ENCODE results near the gene CERCAM. TPM values are rescaled to one million over a fixed set of nuclear protein-coding genes. Genes with fewer than 3 reads are reported as not detected.
A peak's percentile ranks its signal among the peaks of the same experiment; 100 is the strongest.

Gene CERCAM
- total and polyA plus RNA-seq, 2 experiments from 2014 or later, result 2.7 to 7.9 TPM

DNA sequence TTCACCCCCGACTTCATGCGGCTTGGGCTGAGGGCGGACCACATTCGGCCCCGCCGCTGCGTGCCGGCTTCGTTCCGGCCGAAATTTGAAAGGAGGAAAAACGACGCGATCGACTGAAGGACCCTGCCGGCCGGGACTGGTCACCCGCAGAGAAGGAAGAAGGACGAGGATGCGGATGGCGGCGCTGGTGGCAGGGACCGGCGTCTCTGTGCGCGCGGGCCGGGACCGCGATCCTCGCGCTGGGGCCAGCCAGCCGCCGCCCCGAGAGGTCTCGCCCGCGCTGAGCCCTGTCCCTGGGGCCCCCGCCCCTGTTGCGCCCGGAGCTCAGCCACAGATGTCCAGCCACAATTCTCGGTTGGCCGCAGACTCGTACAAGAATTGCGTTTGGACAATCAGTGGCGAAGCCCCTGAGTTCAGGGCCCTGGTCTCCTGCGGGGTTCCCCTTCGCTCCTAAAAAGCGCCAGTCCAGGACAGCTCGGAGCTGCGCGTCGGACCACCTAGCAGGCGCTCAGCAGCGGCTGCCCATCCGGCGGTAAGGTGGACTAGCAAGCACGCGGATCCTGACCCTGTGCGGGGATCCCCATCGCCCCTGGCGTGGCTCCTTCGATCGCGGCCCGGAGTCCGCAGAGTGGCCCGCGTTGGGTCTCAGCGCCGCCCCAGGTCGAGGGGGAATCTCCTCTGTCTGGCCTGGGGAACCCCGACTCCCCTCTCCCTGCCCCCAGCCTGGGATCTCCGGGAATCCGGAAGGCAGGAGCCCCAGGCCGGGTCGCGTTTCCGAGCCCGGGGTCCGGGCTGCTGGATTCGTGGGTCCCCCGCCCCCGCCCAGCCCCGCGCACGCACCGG lies 28.1 kb upstream of the CERCAM start:
- peak overlapping the region; percentile 64 for H3K4me3 ChIP-seq
- H3K27me3 Mint-ChIP-seq (ENCODE audit: insufficient read depth, low read depth, poor library complexity), result peaks cover 93% of the 10 kb centered on the region

More for the DNA sequence above, 28.1 kb upstream of the CERCAM start:
- Mint-ChIP-seq H3K36me3 (ENCODE audit: low read depth) (peaks cover 14% of the 10 kb centered on the region), H3K9me3 (no peaks in the 10 kb centered on the region), H3K4me3 (peak overlapping the region; percentile 74), H3K27ac (no peak overlapping the region), H3K4me1 (peaks cover 58% of the 10 kb centered on the region)
- Histone ChIP-seq H3K4me2 (peak overlapping the region; percentile 91), H3K4me1 (ENCODE audit: insufficient read depth) (peaks cover 64% of the 10 kb centered on the region), H3F3A (replicated peaks; ENCODE audit: low read depth) (peaks cover 39% of the 10 kb centered on the region), H3K79me2 (replicated peaks; ENCODE audit: insufficient read depth) (no peaks in the 10 kb centered on the region), H3K27ac (ENCODE audit: low read depth) (no peak overlapping the region), H3K27me3 (ENCODE audit: insufficient read depth) (peaks cover 100% of the 10 kb centered on the region), H3K36me3 (ENCODE audit: insufficient read depth) (peaks cover 8% of the 10 kb centered on the region; the same call in 1 of the 2 replicates), H2AFZ (no peak overlapping the region), H3K9me2 (ENCODE audit: insufficient read depth) (no peaks in the 10 kb centered on the region), H4K20me1 (replicated peaks; ENCODE audit: insufficient read depth) (peaks cover 37% of the 10 kb centered on the region)
- ATAC-seq, result peak; percentile 9
- TF ChIP-seq, protein P1, sequence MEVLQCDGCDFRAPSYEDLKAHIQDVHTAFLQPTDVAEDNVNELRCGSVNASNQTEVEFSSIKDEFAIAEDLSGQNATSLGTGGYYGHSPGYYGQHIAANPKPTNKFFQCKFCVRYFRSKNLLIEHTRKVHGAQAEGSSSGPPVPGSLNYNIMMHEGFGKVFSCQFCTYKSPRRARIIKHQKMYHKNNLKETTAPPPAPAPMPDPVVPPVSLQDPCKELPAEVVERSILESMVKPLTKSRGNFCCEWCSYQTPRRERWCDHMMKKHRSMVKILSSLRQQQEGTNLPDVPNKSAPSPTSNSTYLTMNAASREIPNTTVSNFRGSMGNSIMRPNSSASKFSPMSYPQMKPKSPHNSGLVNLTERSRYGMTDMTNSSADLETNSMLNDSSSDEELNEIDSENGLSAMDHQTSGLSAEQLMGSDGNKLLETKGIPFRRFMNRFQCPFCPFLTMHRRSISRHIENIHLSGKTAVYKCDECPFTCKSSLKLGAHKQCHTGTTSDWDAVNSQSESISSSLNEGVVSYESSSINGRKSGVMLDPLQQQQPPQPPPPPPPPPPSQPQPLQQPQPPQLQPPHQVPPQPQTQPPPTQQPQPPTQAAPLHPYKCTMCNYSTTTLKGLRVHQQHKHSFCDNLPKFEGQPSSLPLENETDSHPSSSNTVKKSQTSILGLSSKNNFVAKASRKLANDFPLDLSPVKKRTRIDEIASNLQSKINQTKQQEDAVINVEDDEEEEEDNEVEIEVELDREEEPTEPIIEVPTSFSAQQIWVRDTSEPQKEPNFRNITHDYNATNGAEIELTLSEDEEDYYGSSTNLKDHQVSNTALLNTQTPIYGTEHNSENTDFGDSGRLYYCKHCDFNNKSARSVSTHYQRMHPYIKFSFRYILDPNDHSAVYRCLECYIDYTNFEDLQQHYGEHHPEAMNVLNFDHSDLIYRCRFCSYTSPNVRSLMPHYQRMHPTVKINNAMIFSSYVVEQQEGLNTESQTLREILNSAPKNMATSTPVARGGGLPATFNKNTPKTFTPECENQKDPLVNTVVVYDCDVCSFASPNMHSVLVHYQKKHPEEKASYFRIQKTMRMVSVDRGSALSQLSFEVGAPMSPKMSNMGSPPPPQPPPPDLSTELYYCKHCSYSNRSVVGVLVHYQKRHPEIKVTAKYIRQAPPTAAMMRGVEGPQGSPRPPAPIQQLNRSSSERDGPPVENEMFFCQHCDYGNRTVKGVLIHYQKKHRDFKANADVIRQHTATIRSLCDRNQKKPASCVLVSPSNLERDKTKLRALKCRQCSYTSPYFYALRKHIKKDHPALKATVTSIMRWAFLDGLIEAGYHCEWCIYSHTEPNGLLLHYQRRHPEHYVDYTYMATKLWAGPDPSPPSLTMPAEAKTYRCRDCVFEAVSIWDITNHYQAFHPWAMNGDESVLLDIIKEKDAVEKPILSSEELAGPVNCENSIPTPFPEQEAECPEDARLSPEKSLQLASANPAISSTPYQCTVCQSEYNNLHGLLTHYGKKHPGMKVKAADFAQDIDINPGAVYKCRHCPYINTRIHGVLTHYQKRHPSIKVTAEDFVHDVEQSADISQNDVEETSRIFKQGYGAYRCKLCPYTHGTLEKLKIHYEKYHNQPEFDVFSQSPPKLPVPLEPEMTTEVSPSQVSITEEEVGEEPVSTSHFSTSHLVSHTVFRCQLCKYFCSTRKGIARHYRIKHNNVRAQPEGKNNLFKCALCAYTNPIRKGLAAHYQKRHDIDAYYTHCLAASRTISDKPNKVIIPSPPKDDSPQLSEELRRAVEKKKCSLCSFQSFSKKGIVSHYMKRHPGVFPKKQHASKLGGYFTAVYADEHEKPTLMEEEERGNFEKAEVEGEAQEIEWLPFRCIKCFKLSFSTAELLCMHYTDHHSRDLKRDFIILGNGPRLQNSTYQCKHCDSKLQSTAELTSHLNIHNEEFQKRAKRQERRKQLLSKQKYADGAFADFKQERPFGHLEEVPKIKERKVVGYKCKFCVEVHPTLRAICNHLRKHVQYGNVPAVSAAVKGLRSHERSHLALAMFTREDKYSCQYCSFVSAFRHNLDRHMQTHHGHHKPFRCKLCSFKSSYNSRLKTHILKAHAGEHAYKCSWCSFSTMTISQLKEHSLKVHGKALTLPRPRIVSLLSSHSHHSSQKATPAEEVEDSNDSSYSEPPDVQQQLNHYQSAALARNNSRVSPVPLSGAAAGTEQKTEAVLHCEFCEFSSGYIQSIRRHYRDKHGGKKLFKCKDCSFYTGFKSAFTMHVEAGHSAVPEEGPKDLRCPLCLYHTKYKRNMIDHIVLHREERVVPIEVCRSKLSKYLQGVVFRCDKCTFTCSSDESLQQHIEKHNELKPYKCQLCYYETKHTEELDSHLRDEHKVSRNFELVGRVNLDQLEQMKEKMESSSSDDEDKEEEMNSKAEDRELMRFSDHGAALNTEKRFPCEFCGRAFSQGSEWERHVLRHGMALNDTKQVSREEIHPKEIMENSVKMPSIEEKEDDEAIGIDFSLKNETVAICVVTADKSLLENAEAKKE (CRISPR knock-in tag; IDR thresholded peaks at IDR 0.05), result no peak
- TF ChIP-seq STAT1 (IDR thresholded peaks at IDR 0.05; ENCODE audit: unreplicated experiment) (no peak), JUNB (IDR thresholded peaks at IDR 0.05; ENCODE audit: unreplicated experiment) (no peak), NANOG (IDR thresholded peaks at IDR 0.05; ENCODE audit: borderline replicate concordance) (no peak), ZNF114 (CRISPR knock-in tag; IDR thresholded peaks at IDR 0.05) (no peak), EZH2 (IDR thresholded peaks at IDR 0.05; ENCODE audit: low read depth, unreplicated experiment) (peak; percentile 73), EZH2phosphoT487 (IDR thresholded peaks at IDR 0.05; ENCODE audit: unreplicated experiment) (peak; percentile 12)
- DNase-seq (ENCODE audit: low spot score), result peak; percentile 66
